Adipose tissue (tissue), 3 donors: Measurements from ENCODE around the gene KCTD19. TPM values are rescaled to one million over a fixed set of nuclear protein-coding genes. Genes with fewer than 3 reads are reported as not detected.

Experiments used
- polyA plus RNA-seq, 3 donors: library from polyadenylated mRNA; stranded (reverse); fragments of 200-250 nt; gene quantifications; one replicate each; pipeline ENCODE4 v1.2.3, GENCODE V29; 2013
- donor health status: healthy with polysubstance abuse.
- donor health status: Bipolar disorder and iron deficiency.
- donor health status: healthy.

Gene KCTD19
- polyA plus RNA-seq, 3 donors, result 0.05 to 0.56 TPM; not detected in 1

Other genes starting within 250 kb of the KCTD19 start
- gene PHAF1, start 216.8 kb downstream of the KCTD19 start, polyA plus RNA-seq, result 1 to 10 TPM; 4.6 to 6.8 (median 6.6) TPM
- gene B3GNT9, start 175.7 kb downstream of the KCTD19 start, polyA plus RNA-seq, result 1 to 10 TPM; 2.5 to 6.7 (median 5.0) TPM
- gene TRADD, start 166.8 kb downstream of the KCTD19 start, polyA plus RNA-seq, result 10 to 100 TPM; 18.0 to 30.0 (median 20.6) TPM
- gene FBXL8, start 166.8 kb downstream of the KCTD19 start, polyA plus RNA-seq, result 10 to 100 TPM; 10.3 to 36.7 (median 15.3) TPM
- gene HSF4, start 162.0 kb downstream of the KCTD19 start, polyA plus RNA-seq, result 10 to 100 TPM; 30.3 to 62.2 (median 42.1) TPM
- 10 to 100 TPM; 31.0 to 62.3 (median 34.3) TPM for gene NOL3, start 156.2 kb downstream of the KCTD19 start, polyA plus RNA-seq
- gene MATCAP1, start 142.8 kb downstream of the KCTD19 start, polyA plus RNA-seq, result 10 to 100 TPM; 13.0 to 32.0 (median 28.2) TPM
- 10 to 100 TPM in 1 of 3 donors, 1 to 10 TPM in 2; 3.1 to 14.4 (median 9.4) TPM for gene EXOC3L1, start 136.6 kb downstream of the KCTD19 start, polyA plus RNA-seq
- 10 to 100 TPM; 25.5 to 72.6 (median 52.0) TPM for gene E2F4, start 134.6 kb downstream of the KCTD19 start, polyA plus RNA-seq
- gene ELMO3, start 127.6 kb downstream of the KCTD19 start, polyA plus RNA-seq, result 10 to 100 TPM in 1 of 3 donors, 1 to 10 TPM in 2; 1.8 to 35.7 (median 4.5) TPM
- 10 to 100 TPM; 65.4 to 77.4 (median 75.5) TPM for gene TMEM208, start 99.6 kb downstream of the KCTD19 start, polyA plus RNA-seq
- gene FHOD1, start 79.3 kb downstream of the KCTD19 start, polyA plus RNA-seq, result 10 to 100 TPM; 11.3 to 41.7 (median 33.4) TPM
- 1 to 10 TPM in 1 of 3 donors, under 1 TPM in 2; 0.26 to 1.6 (median 0.82) TPM for gene SLC9A5, start 77.8 kb downstream of the KCTD19 start, polyA plus RNA-seq
- 10 to 100 TPM in 2 of 3 donors, 1 to 10 TPM in 1; 5.6 to 12.6 (median 11.6) TPM for gene PLEKHG4, start 47.2 kb downstream of the KCTD19 start, polyA plus RNA-seq
- 1 to 10 TPM in 1 of 3 donors, under 1 TPM in 2; 0.15 to 1.1 (median 0.82) TPM for gene LRRC36, start 74 bp upstream of the KCTD19 start, polyA plus RNA-seq
- gene TPPP3, start 66.8 kb upstream of the KCTD19 start, polyA plus RNA-seq, result 10 to 100 TPM; 11.1 to 33.7 (median 16.8) TPM
- 1 to 10 TPM; 6.8 to 8.9 (median 7.8) TPM for gene ZDHHC1, start 89.7 kb upstream of the KCTD19 start, polyA plus RNA-seq
- gene HSD11B2, start 104.4 kb upstream of the KCTD19 start, polyA plus RNA-seq, result 1 to 10 TPM; 1.3 to 5.4 (median 2.4) TPM
- 10 to 100 TPM; 34.0 to 77.2 (median 67.3) TPM for gene ATP6V0D1, start 154.4 kb upstream of the KCTD19 start, polyA plus RNA-seq
- gene AGRP, start 156.8 kb upstream of the KCTD19 start, polyA plus RNA-seq, result under 1 TPM in 1 of 3 donors, not detected in 2; 0.09 TPM
- gene RIPOR1, start 202.1 kb upstream of the KCTD19 start, polyA plus RNA-seq, result 10 to 100 TPM; 26.1 to 74.9 (median 61.1) TPM
- 10 to 100 TPM; 12.4 to 26.0 (median 15.2) TPM for gene CTCF, start 235.8 kb upstream of the KCTD19 start, polyA plus RNA-seq